Hepatocyte (in vitro differentiated cells): ENCODE results near the gene RBM8A. TPM values are rescaled to one million over a fixed set of nuclear protein-coding genes. Genes with fewer than 3 reads are reported as not detected.

Experiments used
- DNase-seq: peaks from one replicate; pipeline ENCODE4 v3.0.0-alpha.2; 2016; ENCODE audit warnings: low spot score
- H2AFZ ChIP-seq: fragments of 200-600 bp; sonication (generic); 2 replicates; pipeline ENCODE4 v1.6.0; 2016; ENCODE audit warnings: antibody characterized with exemption, mild to moderate bottlenecking
- H3K27ac ChIP-seq: fragments of 200-600 bp; sonication (generic); 2 replicates; pipeline ENCODE4 v1.5.1; 2016; ENCODE audit warnings: mild to moderate bottlenecking
- H3K27me3 ChIP-seq: fragments of 200-600 bp; sonication (generic); 2 replicates; pipeline ENCODE4 v1.6.1; 2016
- H3K36me3 ChIP-seq: fragments of 200-600 bp; sonication (generic); replicated peaks from 2 replicates; pipeline ENCODE4 v1.5.1; 2016; ENCODE audit warnings: low read depth; ENCODE audit not compliant: insufficient read depth
- H3K4me1 ChIP-seq: fragments of 200-600 bp; sonication (generic); 2 replicates; pipeline ENCODE4 v1.5.1; 2016; ENCODE audit warnings: mild to moderate bottlenecking, moderate library complexity; ENCODE audit not compliant: insufficient read depth
- H3K4me2 ChIP-seq: fragments of 200-600 bp; sonication (generic); 2 replicates; pipeline ENCODE4 v1.6.0; 2016
- H3K4me3 ChIP-seq: fragments of 200-600 bp; sonication (generic); 2 replicates; pipeline ENCODE4 v1.5.1; 2016; ENCODE audit warnings: mild to moderate bottlenecking
- H3K79me2 ChIP-seq: fragments of 200-600 bp; sonication (generic); 2 replicates; pipeline ENCODE4 v1.6.0; 2017; ENCODE audit warnings: mild to moderate bottlenecking
- H3K9me2 ChIP-seq: fragments of 200-600 bp; sonication (generic); replicated peaks from 2 replicates; pipeline ENCODE4 v1.6.0; 2017; ENCODE audit warnings: mild to moderate bottlenecking; ENCODE audit not compliant: insufficient read depth
- H3K9me3 ChIP-seq: fragments of 200-600 bp; sonication (generic); 2 replicates; pipeline ENCODE4 v1.5.1; 2016; ENCODE audit warnings: low read depth, mild to moderate bottlenecking
- H4K20me1 ChIP-seq: fragments of 200-600 bp; sonication (generic); 2 replicates; pipeline ENCODE4 v1.6.0; 2016; ENCODE audit warnings: mild to moderate bottlenecking; ENCODE audit not compliant: insufficient read depth, poor library complexity, severe bottlenecking
- CTCF ChIP-seq: fragments of 200-600 bp; sonication (generic); IDR thresholded peaks from 2 replicates; pipeline ENCODE4 v1.5.1; 2016; ENCODE audit warnings: antibody characterized with exemption, mild to moderate bottlenecking; ENCODE audit not compliant: poor library complexity
- EZH2 ChIP-seq: fragments of 200-600 bp; sonication (generic); IDR thresholded peaks from 2 replicates; pipeline ENCODE4 v1.6.1; 2016; ENCODE audit warnings: antibody characterized with exemption, mild to moderate bottlenecking, borderline replicate concordance
- EZH2phosphoT487 ChIP-seq: fragments of 200-600 bp; sonication (generic); IDR thresholded peaks from one replicate; pipeline ENCODE4 v1.6.1; 2018; ENCODE audit warnings: antibody characterized with exemption, mild to moderate bottlenecking, low read depth, moderate library complexity; ENCODE audit not compliant: unreplicated experiment, severe bottlenecking
- WGBS: methylation state at CpG from one replicate; pipeline ENCODE4 v1.1.6; 2016; ENCODE audit warnings: low lambda C conversion rate; ENCODE audit errors: missing lambda C conversion rate; 5-methylcytosine and 5-hydroxymethylcytosine counted together
- polyA plus RNA-seq: library from polyadenylated mRNA; unstranded; fragments of >200 nt; fragmentation: Nextera tagmentation; extraction: Ambion mirVana; gene quantifications from 2 replicates; pipeline ENCODE4 v1.2.1, GENCODE V29; 2016
- total RNA-seq: library from RNA; depleted of rRNA; stranded (reverse); fragments of >200 nt; gene quantifications from 2 replicates; pipeline ENCODE4 v1.2.3, GENCODE V29; 2014

The RBM8A gene
- total and polyA plus RNA-seq, 2 experiments from 2014 or later: 141 to 185 TPM

GRCh38 chr1:145912128-145912641 lies 15.1 kb downstream of the RBM8A start:
- Histone ChIP-seq H3K27ac (no peak overlapping the region), H3K4me1 (peaks cover under 1% of the 10 kb centered on the region), H3K4me2 (no peak overlapping the region), H3K79me2 (peaks cover 10% of the 10 kb centered on the region), H2AFZ (no peak overlapping the region), H3K9me3 (no peaks in the 10 kb centered on the region), H3K27me3 (no peaks in the 10 kb centered on the region), H3K36me3 (no peaks in the 10 kb centered on the region), H3K4me3 (no peak overlapping the region), H4K20me1 (no peaks in the 10 kb centered on the region), H3K9me2 (no peaks in the 10 kb centered on the region)
- 93% methylated on average over 11 of the region's 11 CpGs for whole genome bisulfite sequencing
- no peak for DNase-seq
- TF ChIP-seq CTCF (no peak), EZH2phosphoT487 (no peak), EZH2 (no peak)

- Histone ChIP-seq H3K4me1 (no peaks in the 10 kb centered on the region), H3K9me3 (no peaks in the 10 kb centered on the region), H3K4me2 (no peak overlapping the region), H3K27me3 (no peaks in the 10 kb centered on the region), H3K4me3 (no peak overlapping the region), H3K79me2 (no peaks in the 10 kb centered on the region), H3K36me3 (no peaks in the 10 kb centered on the region), H3K27ac (no peak overlapping the region), H3K9me2 (no peaks in the 10 kb centered on the region), H4K20me1 (no peaks in the 10 kb centered on the region), H2AFZ (no peak overlapping the region)
- 88% methylated on average over 1 of the region's 1 CpG for WGBS
- no peak for DNase-seq
- TF ChIP-seq EZH2 (no peak), EZH2phosphoT487 (no peak), CTCF (no peak)
Observed at GRCh38 chr1:145908653-145909052, 18.6 kb downstream of the RBM8A start.

- no peaks in the 10 kb centered on the region for H3K9me3 ChIP-seq
- H3K4me3 ChIP-seq: no peak overlapping the region
- TF ChIP-seq EZH2 (no peak), CTCF (no peak)
- no peak for DNase-seq
- H3K79me2 ChIP-seq: no peaks in the 10 kb centered on the region
- no peaks in the 10 kb centered on the region for H3K36me3 ChIP-seq
- H3K27ac ChIP-seq: no peak overlapping the region
- H3K9me2 ChIP-seq: no peaks in the 10 kb centered on the region
- H2AFZ ChIP-seq: no peak overlapping the region
- no peaks in the 10 kb centered on the region for H4K20me1 ChIP-seq
- no peaks in the 10 kb centered on the region for H3K4me1 ChIP-seq
- no peaks in the 10 kb centered on the region for H3K27me3 ChIP-seq
- 75% methylated on average over 9 of the region's 10 CpGs for WGBS
- no peak overlapping the region for H3K4me2 ChIP-seq
Observed at GRCh38 chr1:145906954-145907753, 20.1 kb downstream of the RBM8A start.
